Activated CD4-positive, alpha-beta T cell treated with anti-CD3 and anti-CD28 coated beads, Interleukin-2, amount 50 U/mL, for 4 hours (primary cell): ENCODE data around the gene SPOCK2.
A peak's percentile ranks its signal among the peaks of the same experiment; 100 is the strongest.

ENCODE experiments used
- DNase-seq, 2 experiments: peaks; one replicate each; pipeline ENCODE4 v3.0.0-alpha.2; 2020

The SPOCK2 gene

DNA sequence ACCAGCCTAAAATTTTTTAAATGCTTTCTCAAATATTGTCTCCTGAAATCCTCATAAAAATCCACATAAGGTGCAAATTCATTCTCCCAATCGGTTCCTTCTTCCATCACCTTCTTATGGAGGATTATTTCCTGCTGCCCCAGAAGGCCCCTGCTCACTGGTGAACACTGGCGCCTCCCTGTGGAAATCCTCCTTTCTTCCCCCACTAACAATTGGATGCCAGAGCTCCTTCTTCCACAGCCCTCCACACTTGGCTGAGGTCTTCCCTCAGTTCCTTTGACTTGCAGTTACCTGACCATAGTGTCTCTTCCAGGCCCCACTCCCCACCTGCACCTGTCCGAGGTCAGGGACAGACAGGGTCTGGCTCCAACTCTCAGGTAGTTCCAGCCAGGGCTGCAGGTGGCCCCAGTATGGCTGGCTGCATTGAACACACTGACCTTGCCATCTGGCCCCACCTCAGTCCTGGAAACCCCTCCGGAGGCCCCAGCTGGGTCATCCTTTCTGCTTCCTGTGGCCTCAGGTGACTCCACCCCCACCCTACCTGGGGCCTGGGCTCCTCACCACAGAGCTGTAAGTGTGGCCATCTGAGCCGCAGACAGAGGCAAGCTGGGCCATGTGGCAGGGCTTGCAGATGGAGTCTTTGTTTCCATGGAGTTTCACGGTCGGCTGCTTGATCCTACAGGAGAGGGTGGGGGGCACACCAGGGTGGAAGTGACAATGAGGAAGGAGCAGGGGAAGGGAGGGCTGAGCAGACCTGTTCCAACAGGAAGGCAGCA lies 18.4 kb downstream of the SPOCK2 start:
- no peak for DNase-seq

GRCh38 chr10:72068901-72069446 lies 19.4 kb downstream of the SPOCK2 start:
- no peak for DNase-seq

- no peak for DNase-seq
These were observed 20.1 kb downstream of the SPOCK2 start for GRCh38 chr10:72068126-72068765.

- DNase-seq = no peak
These were observed 20.8 kb downstream of the SPOCK2 start for GRCh38 chr10:72067463-72068125.

DNA sequence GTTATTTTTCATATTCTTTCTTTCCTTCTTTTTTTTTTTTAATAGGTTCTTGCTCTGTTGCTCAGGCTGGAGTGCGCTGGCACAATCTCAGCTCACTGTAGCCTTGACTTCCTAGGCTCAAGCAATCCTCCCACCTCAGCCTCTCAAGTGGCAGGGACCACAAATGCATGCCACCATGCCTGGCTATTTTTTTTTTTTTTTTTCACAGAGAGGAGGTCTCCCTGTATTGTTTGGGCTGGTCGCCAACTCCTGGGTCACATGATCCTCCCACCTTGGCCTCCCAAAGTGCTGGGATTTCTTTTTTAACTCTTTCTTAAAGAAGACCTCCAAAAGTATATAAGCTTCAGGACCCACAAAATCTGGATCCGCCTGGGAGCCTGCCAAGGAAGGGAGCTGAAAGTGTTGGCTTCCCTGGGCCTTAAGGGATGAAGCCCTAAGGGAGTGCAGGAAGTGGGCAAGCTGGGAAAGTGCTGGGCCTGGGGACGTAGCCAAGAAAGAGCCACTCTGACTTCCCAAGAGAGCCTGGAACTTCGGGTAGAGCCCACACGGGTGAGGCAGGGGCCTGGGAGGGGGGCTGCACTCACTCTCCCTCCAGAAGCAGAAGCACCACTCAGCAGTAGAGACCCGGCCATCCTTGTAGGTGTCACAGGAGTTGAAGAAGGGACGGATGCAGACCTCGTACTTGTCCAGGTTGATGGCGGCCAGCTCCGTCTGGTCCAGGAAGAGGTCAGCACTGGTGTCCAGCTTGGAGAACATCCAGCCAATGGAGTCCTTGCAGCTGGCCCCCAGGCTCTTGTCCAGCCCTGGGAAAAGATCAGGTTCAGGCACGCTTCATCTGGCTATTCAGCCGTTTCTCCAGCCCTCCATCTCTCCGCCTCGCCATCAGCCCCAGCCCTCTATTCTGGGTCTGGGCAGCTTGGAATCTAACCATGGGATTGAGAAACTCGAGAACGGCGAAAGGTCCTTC lies 21.8 kb downstream of the SPOCK2 start:
- DNase-seq = no peak

DNA sequence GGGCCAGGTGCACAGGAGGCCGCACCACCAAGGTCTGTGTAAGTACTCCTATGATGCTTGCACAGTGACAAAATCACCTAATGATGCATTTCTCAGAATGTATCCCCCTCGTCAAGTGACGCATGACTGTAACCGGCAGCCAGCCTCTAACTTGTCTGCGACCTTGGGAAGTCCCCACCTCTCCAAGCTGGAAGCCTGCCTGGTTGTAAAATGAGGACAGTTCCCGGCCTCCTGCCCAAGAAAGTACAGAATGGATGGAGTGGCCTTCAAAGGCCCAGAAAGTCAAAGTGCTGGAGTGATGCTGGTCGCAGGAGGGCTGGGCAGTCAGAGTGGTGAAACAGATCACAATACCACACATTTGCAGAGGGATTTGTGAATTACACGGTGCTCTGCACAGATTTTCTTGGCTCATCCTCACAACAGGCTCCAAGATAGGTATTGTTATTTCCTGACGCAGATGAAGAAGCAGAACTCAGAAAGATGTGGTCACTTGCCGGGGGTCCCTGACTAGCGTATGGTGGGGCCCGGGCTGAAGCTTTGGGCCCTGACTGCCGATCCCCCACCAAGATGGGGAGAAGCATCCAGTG lies 22.8 kb downstream of the SPOCK2 start:
- no peak for DNase-seq

DNA sequence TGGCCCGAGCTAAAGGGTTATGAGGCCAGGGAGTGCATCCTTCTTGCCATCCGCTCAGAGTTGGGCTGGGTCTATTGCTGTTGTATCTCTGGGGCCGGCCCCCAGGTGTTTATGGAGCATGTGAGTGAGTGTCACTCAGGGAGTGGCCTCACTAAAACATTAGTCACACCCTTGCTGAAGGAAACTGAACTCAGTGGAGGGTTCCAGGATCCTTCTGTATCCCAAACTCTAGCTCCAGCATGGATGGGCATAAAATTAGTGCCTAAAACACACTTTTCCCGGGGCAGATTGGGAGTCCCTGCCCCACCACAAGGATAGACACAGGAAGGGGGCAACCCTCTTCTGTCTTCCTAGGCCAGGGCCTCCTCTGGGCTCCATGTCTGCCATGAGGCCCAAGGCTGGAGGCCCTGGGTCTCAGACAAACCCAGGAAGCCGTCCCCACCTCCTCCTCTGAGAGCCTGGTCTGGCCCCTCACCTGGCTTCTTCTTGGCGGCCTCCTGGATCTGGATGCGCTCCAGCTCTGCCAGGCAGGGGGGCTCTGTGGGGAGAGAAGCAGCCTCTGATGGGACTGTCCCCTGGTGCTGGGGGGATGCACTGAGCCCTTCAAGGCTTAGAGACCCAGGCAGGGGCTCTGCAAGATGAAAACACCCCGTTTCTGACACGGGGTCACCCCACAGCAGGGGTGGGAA lies 24.5 kb downstream of the SPOCK2 start:
- DNase-seq = no peak

- DNase-seq = no peak
These were observed 25.3 kb downstream of the SPOCK2 start for GRCh38 chr10:72062832-72063702.

DNA sequence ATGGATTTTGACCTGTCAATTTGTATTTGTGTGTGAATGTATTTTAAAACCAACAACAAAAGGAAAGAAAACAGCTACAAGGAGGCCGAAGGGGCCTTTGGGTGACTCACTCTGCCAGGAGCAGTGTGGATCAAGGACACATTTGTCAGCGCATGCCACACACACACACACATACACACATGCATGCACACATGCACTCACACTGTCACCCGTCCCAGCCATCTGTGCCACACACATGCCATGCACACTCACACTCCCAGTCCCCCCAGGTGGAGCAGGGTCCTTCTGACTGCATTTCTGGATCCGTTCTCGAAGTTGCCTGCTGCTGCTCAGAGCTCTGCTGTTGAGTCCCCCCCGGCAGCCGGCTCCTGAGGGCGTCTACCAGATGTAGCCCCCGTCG lies 26.0 kb downstream of the SPOCK2 start:
- DNase-seq = no peak

DNA sequence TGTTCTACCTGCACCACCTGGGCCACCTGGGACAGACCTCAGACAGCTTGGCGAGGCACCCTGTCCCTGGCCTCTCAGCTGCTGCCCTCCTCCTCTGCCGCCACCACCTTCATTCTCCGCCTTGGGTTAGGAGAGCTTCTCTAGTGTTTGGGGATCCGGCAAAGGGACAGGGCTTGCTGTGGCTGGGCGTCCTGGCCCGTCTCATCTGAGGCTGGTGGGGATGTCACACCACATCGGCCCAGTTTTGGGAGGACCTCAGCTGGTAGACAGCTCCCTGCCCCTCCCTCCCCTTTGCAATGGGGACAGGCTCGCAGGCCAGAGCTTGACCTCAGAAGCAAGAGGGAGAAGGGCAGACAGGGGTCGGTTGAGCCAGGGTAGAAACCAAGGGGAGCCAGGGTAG lies 26.4 kb downstream of the SPOCK2 start:
- DNase-seq = no peak

GRCh38 chr10:72061491-72061890 lies 26.9 kb downstream of the SPOCK2 start:
- no peak for DNase-seq

DNA sequence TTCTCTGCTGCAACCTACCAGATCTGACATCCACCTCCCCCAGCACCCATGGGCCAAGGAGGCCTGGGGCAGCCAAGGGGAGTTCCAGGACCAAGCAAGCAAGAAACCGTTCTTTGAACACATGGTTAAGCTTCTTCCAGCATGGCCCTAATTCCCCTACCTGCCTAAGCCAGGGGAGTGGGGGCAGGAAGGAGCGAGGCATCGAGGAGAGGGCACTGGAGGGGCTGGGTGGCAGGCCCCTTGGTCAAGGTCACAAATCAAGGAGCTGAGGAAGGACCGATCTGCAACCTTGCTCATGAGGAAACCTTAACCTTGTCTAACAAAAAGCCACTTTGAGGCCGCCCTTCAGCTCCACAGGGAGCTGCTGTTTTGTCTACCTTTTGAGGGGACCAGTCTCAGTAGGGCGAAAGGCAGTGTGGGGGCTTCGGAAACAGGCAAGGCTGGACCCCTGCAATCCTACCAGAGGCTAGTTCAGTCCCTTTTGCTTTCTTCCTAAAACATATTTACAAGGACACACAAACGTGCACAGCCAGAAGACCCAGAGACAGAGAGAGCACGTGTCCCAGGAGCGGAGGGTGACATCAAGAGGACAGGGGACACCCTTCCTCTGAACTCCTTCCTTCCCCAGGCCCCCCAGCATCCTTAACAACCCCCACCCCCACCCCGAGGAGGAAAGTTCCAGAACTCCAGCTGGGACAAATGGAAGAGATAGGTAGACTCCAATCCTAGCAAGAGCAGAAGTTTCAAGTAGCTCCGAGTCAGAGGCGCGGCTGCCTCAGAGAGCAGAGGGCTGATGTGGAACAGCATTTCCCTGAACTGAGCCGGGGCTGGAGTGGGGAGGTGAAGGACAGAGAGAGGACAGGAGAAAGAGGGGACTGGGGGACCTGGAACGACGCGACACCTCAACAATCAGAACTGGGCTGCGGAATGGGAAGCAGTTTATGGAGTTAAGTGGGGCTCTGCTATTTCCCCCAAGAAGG lies 28.2 kb downstream of the SPOCK2 start:
- DNase-seq = no peak

DNA sequence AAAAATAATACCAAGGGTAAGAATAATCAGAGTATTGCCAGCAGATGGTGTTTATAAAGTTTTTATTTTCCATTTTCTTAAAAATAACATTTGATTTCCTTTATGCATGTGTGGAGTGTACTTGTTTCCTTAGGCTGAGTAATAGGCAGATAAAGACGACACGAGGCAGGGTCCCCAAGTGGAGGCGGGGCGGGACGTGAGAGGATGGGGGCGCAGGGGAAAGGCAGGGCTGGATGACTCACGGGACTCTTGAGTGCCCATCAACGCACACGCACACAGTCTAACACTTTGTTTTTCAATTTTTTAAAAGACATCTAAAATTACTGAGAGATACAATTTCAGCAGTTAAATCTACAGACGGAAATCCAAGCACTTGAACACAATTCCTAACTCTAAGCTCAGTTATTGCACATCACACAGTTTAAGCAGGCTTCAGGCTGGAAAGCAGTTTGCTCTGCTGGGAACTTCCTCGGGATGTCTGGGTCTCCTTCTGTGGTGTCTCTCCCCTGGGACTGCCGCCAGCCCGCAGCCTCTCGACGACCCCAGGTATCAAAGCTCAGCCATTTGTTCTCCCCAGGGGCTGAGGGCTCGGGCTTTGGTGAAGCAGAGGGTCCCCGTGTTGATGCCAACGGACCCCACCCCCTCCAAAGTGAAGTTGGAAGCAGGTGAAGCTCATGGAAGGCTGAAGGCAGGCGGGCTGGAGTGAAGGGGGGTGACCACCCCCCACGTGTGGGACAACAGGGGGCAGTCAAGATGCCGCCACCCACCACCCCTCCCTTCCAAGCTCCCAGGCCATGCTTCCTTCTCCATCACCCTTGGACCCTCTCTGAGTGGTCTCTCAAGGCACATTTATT lies 29.1 kb downstream of the SPOCK2 start:
- DNase-seq = peak; percentile 49 to 60

GRCh38 chr10:72058347-72058898 lies 29.9 kb downstream of the SPOCK2 start:
- DNase-seq = no peak

DNA sequence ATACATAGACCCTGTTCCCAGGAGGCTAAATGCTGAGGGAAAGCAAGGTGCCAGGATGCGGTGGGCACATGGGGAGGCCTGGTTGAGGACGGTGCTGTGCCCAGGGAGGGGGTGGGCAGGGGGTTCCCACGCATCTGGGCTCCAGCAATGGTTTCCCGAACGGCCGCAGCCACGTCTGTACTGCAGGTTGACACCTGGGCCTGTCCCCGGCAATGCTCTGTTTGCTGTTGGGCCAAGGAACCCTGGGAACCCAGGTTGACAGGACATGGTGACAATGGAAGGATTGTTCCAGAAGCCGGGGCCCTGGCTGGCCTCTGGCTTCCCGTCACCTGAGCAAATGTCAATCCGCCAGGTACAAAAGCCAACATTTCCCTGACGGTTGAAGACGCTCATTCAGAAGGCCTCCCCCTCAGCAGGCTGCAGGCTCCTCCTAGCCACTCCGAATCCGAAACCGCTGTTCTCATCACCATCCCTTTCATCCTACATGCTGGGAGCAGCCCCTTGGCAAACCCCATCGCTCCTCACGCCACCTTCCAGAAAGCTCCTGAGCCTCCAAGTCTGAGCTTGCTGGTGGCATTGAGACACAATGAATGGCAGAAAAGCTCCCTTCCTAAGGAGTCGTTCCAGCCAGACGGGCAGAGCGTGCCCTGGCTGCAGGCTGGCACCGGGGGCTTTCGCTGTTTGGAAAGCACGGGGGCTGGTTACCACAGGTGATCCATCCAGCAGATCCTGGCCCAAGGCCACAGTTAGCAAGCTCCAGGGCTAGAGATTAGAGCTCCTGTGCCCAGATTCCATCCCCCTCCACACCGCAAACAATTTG lies 31.2 kb downstream of the SPOCK2 start:
- DNase-seq = no peak

GRCh38 chr10:72056113-72056512 lies 32.2 kb downstream of the SPOCK2 start:
- no peak for DNase-seq

- no peak for DNase-seq
These were observed 34.7 kb downstream of the SPOCK2 start for GRCh38 chr10:72053690-72054089.
